ENCODE measurements around the gene PRTFDC1.

The PRTFDC1 gene

GRCh38 chr10:24952143-24952706 lies at the start of gene PRTFDC1:
Gene PRTFDC1, minus strand, starts transcription at chr10:24952606. Its CDS starts 31 bp downstream, at chr10:24952575.
- in situ Hi-C loops (cut with MboI; ENCODE audit: low sequenced_read_pairs, unreplicated experiment), result no loop called here
- DNase-seq (ENCODE audit: low spot score), result peak; percentile 74

GRCh38 chr10:24998044-24998443 lies 45.6 kb upstream of the PRTFDC1 start:
- DNase-seq (ENCODE audit: low spot score), result no peak
- in situ Hi-C loops (cut with MboI; ENCODE audit: low sequenced_read_pairs, unreplicated experiment), result no loop called here
- no peak for TF ChIP-seq CTCF (IDR thresholded peaks at IDR 0.05; ENCODE audit: borderline replicate concordance, control extremely low read depth, extremely low read depth, insufficient read depth, missing control alignments)

More at GRCh38 chr10:24952143-24952706, at the start of gene PRTFDC1:
- TF ChIP-seq CTCF (IDR thresholded peaks at IDR 0.05; ENCODE audit: borderline replicate concordance, control extremely low read depth, extremely low read depth, insufficient read depth, missing control alignments), result peak; percentile 17

GRCh38 chr10:24995072-24995471 lies 42.7 kb upstream of the PRTFDC1 start:
- in situ Hi-C loops (cut with MboI; ENCODE audit: low sequenced_read_pairs, unreplicated experiment), result no loop called here
- no peak for DNase-seq (ENCODE audit: low spot score)
- no peak for TF ChIP-seq CTCF (IDR thresholded peaks at IDR 0.05; ENCODE audit: borderline replicate concordance, control extremely low read depth, extremely low read depth, insufficient read depth, missing control alignments)

GRCh38 chr10:24993237-24993958 lies 41.0 kb upstream of the PRTFDC1 start:
- TF ChIP-seq CTCF (IDR thresholded peaks at IDR 0.05; ENCODE audit: borderline replicate concordance, control extremely low read depth, extremely low read depth, insufficient read depth, missing control alignments), result no peak
- no peak for DNase-seq (ENCODE audit: low spot score)
- in situ Hi-C loops (cut with MboI; ENCODE audit: low sequenced_read_pairs, unreplicated experiment), result no loop called here

GRCh38 chr10:24992512-24993133 lies 40.2 kb upstream of the PRTFDC1 start:
- no peak for DNase-seq (ENCODE audit: low spot score)
- TF ChIP-seq CTCF (IDR thresholded peaks at IDR 0.05; ENCODE audit: borderline replicate concordance, control extremely low read depth, extremely low read depth, insufficient read depth, missing control alignments), result no peak
- in situ Hi-C loops (cut with MboI; ENCODE audit: low sequenced_read_pairs, unreplicated experiment), result no loop called here

- TF ChIP-seq CTCF (IDR thresholded peaks at IDR 0.05; ENCODE audit: borderline replicate concordance, control extremely low read depth, extremely low read depth, insufficient read depth, missing control alignments), result no peak
- in situ Hi-C loops (cut with MboI; ENCODE audit: low sequenced_read_pairs, unreplicated experiment), result no loop called here
- no peak for DNase-seq (ENCODE audit: low spot score)
Observed at GRCh38 chr10:24991298-24991697, 38.9 kb upstream of the PRTFDC1 start.
